DMS53 treated with DMSO at 0.1 percent for 48 hours (cell line): Measurements from ENCODE around the gene DZIP1.
"Not testable (repeated sequence)": the region's sequence is repeated elsewhere in the genome, so short reads cannot be mapped to it uniquely, and the experiment has no call there.

Experiments used
- DNase-seq: peaks from one replicate; lab custom pipeline; 2025; ENCODE audit not compliant: unreplicated experiment; lab: John Stamatoyannopoulos, UW

DZIP1 gene

DNA sequence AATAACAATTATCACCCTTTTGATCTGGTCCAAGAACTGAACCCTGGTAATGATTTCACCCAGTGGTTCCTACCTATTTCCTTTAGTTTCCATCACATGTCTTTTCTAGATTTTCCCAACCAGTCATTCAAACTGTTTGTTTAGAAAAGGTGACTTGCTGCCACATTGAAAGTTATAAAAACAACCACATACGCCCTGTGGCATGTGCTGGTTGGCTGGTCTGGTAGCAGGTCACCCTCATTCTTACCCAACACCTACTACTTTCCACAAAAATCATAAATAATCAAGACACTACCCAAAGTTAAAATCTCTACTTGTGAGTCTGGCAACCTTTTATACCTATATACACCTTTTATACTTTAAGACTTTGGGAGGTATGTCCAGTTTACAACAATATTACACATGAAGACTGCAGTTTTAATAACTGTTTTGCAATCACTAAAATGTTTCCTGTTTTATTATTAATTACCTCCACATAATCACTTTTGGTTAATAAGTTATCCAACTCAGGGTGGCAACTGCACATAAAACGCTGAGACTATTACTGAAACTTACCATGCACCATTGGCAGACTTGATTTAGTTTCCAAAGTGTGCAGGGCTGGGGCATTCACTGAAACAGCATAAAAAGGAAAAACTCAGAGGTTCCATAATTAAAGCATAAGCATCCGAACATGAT is 38.9 kb downstream of the DZIP1 start:
- DNase-seq = no peak

DNA sequence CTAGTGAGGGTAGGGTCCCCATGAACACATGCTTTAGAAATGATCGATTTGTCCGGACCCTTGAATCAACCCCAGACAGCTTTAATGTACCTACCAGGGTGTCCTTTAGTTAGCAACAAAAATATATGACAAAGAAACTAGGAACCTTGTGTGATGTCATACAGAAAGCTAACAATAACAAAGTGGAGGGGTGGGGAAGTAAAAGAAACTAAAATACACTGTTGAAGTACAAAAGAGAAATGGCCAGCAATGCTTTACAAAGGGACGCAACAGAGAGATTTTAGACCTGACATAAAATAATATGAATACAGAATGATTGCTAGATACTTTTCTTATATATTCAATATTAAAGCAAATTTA is 40.0 kb downstream of the DZIP1 start:
- no peak for DNase-seq

DNA sequence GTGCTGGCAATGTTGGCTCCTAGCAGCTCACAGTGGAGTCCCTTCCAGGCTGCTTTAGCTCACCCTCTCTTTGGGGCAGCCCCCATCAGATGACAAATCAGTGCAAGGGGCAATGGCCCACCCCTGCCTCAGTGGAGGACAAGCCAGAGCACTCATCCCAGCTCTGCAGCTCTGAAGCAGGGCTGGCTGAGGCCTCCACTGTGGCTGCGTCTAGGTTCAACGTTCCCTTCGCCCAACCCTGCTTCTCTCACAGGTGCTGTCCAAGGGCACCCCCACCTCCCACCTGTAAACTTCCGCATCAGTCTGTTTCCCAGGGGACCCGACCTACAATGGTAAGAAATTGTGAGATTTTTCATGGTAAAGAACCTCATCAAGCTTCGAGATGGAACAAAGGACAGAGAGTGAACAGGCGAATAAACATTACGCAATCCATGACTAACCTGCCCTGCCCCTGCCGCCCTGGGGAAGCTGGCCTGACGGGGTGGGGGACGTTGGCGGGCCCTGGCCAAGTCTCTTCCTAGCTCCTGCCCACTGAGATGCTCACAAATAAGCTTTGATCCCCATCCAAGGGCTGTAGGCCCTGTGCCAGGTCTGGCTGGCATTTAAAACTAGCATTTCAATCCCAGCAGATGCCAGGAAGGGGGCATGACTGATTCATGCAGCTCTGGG is 40.5 kb downstream of the DZIP1 start:
- DNase-seq = no peak

DNA sequence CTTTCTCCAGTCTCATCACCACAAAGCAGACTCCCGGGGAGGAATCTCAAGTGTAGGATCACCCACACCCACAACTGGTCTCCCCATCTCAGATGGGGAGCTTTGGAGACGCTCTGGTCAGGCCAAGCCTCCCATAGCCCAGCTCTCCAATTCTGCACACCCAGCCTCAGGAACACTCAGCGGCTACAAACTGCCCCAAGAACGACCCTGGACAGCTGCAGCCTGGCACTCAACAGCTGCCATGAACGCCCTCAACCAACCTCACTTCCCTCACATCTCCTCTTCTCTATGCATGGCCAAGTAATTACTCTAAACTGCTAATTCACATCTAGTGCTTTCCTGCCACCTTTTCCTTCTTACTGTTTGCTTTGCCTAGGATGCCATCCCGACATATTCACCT is 42.6 kb downstream of the DZIP1 start:
- DNase-seq = no peak

DNA sequence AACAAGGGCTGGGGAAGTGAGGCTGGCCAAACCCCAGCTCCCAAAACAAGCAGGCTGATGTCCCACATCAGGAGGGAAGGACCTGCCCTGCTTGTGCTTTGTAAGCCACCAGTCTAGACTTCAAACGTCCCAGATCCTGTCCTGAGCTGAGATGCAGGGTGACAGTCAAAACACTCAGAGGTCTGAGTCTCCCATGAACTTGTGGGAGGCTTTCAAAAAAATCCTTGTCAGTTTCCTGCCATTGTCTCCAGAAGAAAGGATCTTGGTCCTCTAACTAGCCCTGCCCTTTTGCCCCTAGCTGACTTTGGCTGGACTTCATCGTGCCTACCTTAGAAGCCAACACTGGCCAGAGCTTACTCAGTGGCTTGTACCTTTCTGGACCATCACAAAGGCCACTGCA is 43.3 kb downstream of the DZIP1 start:
- no peak for DNase-seq

DNA sequence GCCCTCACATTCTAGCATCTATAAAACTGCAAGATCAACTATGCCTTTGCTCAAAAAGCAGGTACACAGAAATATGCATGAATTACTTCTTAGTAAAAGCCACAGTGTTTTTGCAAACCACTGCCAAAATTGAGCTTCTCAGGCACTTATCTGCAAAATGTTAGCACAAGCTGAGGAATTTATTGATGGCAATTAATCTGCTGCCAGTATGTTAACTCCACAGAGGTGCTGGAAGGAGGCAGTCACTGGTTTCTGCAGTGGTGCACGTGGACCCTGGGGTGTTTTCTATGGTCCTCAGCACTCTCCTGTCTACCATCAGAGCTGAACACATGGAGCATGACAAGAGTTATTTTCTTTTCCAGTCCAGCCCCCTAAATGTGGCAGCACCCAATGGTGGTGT is 47.8 kb downstream of the DZIP1 start:
- DNase-seq = no peak

DNA sequence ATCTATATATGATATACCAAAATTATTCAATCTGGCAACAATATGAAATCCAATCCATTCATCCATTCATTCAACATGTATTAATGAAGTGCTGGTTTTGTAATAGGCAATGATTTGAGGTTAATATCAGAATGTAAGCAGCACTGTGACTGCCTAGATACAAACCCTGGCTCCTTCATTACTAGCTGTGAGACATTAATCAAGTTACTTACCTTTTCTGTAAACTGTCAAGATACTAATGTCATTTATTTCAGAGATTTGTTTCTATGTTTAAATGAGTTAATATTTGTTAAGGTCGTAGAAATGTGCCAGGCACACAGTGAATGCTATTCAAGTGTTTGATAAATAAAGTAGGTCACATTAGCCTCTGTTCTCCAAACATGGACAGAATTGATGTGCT is 51.0 kb downstream of the DZIP1 start:
- DNase-seq = no peak

DNA sequence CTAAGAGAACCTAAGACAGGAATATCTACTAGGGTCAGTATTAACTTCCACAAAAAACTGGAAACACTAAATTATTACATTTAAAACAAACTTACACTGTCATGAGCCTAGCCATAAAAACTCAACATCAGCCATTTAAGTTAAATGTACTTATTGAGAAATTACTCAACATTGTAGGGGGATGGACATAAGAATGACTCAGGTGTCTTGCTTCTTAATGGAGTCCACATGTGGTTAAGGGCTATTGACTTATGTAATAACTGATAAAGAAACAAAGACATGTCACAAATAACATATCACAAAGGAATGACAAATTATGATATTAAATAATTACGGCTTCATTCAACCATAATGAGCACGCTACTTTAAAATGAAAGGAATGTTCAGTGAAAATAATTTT is 55.8 kb downstream of the DZIP1 start:
- no peak for DNase-seq

DNA sequence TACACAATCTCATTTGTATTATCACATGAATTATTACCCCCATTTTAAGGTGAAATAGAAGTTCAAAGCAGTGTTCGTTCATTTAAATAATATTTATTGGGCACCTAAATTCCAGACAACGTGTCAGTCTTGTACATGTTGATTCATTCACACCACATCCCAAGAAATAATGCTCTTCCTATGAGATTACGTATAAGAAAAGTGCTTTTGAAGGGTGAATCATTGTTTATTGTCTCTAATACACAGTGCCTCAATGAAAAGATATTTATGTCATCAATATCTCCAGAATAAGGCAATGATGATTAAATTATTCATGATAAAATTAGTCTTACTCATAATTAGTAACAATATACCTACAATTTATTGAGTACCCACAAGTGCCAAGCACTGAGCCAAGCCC is 56.4 kb downstream of the DZIP1 start:
- DNase-seq = no peak

DNA sequence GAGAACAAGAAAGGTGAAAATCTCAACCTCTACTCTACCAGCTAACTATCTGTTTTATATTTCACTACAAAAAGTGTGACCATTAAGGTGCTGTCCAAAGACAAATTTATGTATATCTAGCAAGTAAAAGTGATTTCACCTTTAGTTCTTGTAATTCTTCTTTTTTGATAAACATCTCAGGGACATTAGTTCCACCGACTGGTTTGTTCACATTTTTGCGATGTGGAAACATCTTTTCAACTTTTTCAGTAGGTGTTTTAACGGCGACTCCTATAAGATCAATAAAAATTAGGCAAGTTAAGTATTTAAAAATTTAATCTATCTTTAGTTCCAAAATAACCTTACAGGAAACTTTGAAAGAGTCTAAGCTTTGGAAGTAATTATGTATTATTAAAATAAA is 58.6 kb downstream of the DZIP1 start:
- DNase-seq = no peak

DNA sequence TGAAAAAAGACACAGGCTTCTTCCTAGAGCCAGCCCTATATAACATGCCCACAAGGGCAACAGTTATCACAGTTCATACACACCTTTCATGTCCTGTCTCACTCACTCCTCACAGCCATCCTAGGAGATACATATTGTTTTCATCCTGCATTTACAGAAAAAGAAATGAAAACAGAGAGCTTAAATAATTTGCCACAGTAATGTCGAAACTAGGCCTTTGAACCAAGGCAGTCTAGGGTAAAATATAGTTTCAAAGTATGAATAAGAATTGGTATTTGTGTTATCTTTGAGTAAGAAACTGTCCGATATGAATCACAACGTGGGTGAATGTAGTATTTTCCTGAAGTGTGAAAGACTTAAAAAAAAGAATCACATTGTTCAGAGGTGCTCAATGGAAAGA is 65.2 kb downstream of the DZIP1 start:
- DNase-seq = no peak

DNA sequence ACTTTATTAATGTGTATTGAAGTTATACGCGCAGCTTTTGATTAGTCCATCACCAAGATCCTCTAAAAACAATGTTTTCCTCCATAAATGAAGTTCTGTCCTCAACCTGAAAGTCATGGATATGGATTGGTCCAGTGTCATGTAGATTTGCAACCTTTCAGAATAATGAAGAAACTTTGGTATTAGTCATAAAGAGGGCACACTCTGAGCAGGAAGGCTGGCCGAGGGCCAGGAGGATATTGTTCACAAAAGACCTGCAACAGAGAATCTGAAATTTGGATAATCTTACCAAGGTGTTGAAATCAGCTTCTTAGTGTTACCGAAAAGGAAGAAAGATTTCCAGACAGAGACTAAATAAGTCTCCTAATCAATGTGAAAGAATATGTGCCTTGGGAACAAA is 71.3 kb downstream of the DZIP1 start:
- DNase-seq = no peak

DNA sequence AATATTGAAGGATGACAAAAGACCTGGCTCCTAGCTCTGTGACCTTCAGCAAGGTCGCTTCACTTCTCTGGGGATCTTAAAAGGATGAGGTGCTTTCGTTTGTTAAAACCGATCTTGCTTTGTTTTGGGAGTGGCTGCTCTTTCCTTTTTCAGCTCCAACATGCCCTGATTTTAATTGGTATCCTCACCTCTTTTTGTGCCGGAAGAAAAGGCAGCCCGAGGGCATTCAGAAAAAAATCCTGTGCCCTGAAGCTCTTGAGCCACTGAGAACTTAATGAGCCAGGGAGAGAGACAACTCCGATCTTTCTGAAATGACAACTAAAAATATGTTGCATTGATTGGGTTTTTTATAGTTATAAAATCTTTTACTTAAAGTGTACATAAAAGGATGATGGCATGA is 72.6 kb downstream of the DZIP1 start:
- DNase-seq = no peak

DNA sequence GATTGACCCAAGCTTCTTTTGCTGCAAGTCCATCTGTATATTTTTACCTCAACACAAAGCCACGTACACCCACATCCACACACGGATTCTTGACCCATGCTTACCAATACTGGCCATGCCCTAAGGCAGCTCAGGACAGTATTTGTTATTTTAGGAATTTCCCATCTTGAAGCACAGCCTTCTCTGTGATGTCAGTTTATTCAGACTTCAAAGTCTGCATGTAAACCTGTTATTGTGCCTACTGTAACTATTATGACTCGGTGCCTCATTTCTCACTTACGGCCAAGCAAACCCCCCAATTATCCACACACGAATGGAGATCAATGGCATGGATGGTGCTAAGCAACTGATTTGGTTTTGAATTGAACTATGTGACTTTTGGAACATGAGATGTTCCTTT is 74.5 kb downstream of the DZIP1 start:
- DNase-seq = no peak

DNA sequence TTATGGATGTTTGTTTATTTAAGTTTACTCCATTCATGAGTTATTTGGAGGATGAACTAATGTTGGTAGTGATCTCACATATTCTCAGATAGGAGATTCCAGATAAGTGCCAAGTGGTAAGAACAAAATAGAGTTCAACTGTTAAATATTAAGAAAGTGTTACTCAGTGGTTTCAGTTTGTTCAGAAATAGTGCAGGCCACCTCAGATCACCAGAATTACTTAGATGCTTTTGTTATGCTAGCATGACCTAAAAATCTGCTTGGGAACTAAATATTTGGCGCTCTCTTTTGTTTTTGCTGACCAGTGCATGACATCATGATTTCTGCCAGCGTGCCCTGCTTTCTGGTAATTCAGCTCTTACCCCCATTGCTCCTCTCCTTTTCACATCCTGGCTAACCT is 76.4 kb downstream of the DZIP1 start:
- no peak for DNase-seq

DNA sequence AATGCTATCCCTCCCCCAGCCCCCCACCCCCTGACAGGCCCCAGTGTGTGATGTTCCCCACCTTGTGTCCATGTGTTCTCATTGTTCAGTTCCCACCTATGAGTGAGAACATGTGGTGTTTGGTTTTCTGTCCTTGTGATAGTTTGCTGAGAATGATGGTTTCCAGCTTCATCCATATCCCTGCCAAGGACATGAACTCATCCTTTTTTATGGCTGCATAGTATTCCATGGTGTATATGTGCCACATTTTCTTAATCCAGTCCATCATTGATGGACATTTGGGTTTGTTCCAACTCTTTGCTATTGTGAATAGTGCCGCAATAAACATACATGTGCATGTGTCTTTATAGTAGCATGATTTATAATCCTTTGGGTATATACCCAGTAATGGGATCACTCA is 78.7 kb downstream of the DZIP1 start:
- not testable (repeated sequence) for DNase-seq

DNA sequence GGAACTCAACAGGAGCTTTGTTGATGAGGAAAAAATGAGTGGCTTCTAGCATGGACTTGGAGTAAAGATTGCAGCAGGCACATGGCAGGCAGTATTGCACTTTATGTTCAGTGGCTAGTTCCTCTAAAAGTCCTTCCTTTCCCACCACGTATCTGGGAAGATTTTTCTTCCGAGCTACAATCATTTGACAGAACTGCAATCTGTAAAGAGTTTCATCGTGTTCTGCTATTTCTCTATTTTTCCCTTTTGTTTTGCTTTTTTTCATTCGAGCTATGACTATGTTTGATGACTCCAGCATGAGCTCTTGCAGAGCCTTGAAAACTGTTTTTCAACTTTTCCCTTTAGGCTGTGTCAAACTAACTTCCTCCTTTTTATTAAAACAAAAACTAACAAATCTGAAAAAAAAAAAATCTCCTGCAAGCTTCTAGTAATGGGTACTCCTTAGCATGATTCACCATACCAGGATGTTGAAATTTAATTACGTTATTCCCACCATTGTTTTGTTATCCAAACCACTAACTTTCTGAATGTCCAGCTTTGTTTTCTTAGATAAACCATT is 79.7 kb downstream of the DZIP1 start:
- no peak for DNase-seq

DNA sequence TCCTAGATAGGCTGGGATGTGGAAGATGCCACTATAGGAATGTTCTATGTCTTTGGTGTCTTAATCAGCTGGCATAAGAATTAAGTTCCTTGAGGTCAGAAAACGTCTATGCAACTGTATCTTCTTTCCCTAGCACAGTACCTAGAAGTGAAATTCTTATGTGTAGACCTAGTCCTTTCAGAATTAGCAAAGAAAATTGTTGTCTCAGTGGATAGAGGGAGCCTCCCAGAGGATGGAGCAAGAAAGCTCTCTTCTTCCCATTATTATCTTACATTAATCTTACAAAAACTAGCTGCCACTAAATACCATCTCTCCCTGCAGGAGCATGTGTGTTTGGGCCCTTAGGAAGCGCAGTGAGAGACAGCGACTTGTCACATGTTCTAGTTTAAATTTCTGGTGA is 80.4 kb downstream of the DZIP1 start:
- no peak for DNase-seq

DNA sequence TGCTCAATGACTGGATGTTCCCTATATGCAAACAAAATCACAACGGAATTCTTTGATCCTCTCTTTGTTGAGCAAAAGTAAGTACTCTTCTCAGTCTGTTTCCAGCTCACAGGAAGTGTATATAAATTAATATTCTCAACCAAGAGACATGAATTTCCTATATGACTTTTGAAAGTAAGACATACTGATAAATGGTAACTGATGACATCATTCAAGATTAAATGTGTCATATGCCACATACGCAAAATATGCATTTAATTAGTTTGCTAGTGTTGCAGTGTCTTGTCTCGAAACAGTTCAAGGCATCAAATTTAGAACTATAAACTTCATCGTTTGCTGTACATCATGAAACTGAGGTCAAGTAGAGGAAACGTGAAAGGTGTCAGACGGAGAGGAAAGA is 84.1 kb downstream of the DZIP1 start:
- DNase-seq = no peak

DNA sequence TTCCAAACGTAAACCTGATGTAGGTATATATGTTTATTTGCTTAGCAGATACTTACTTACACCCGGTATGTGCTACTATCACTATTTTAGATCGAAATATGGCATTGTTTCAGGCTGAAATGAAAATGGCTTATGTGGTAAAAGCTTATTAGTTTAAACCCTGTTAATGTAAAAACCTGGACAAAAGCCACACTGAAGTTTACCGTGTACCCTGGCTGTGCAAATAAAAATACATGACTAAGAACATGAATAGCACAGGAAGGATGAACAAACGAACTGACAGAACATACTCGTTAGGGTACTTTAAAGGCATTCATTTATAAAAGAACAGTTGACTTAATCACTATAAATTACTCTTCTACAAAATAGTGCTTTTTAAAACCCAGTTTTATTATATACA is 85.4 kb downstream of the DZIP1 start:
- no peak for DNase-seq

DNA sequence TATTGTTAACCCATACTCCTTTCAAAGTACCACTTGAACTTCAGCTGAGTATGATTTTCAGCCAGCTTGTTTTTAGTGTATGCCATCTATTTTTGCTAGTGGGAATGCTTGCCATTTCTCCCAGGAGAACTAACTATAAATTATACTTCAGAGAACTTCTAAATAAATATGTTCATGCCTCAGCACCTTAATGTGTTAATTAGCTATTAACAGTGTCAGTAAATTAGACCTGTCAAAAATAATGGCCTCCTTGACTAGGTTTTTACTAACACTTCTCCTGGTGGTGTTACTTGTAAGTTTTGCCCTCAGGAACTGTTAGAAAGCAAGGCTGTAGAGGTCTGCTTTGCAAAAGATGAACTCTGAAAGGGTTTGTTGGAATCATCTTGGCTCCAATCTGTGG is 87.5 kb downstream of the DZIP1 start:
- DNase-seq = no peak

DNA sequence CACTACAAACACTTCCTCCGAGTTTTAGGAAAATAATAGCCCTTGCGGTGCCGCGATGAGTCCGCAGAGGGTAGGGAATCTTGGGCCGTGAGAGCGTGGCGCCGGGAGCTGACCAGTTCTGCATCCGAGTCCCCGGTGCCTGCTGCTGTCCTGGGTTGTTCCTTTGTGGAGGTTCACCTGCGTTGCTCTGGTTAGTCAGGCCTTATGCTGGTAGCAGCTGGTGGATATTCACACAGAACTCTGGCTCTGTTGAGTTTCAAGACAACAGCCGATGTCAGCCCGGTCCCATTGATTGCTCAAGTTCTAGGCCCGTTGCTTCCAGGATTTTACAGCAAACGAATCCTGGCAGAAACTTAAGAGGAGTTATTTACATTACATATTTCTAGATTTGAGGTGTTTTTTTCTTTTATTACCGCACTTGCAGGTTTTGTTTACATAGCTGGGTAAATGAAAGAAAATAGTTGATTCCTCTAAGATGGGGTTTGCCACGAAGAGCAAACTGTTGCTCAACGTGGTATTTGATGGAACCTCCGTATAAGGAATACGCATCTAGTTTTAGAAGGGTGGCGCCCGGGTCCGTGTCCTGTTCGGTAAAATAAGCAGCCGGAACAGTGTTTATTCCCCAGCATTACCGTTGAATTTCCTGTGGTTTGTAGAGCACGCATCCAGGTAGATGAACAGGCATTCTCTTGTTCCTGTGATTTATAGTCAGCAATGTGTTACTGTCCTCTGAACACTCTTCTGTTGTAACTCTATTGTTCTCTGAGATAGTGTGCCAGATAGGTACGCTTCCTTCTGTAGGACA is 90.7 kb downstream of the DZIP1 start:
- peak; percentile 30 for DNase-seq
